SW480 (cell line): Measurements from ENCODE around the gene COLEC12.
A peak's percentile ranks its signal among the peaks of the same experiment; 100 is the strongest.
"Not testable (repeated sequence)": the region's sequence is repeated elsewhere in the genome, so short reads cannot be mapped to it uniquely, and the experiment has no call there.

ENCODE experiments used
- DNase-seq: peaks from one replicate; pipeline ENCODE4 v3.0.0-alpha.2; 2016; ENCODE audit warnings: low spot score

Gene COLEC12

GRCh38 chr18:320155-320554 is 180.3 kb downstream of the COLEC12 start:
- DNase-seq = no peak

GRCh38 chr18:319720-320119 is 180.8 kb downstream of the COLEC12 start:
- DNase-seq = no peak

DNA sequence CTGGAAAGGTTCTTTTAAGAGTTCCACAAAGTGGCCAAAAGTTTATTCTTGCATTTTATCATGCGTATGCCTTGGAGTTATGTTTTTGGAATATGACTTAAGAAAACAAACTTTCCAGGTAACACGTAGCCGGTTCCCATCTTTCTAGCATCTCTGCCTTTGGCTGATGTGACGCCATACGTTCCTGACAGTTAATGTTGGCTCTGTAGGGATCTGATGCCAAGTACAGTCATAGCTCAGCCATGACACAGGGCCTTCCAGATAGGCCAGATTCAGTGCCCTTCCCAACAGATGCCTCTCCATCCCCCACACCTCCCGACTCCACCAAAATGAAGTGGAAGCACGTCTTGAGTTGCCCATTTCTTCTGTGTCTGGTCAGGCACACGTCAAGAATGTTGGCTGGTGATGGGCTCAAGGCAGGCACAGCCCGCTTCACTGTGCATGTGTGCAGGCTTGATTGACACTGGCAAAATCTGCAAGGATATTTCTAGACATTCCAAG is 181.7 kb downstream of the COLEC12 start:
- no peak for DNase-seq

DNA sequence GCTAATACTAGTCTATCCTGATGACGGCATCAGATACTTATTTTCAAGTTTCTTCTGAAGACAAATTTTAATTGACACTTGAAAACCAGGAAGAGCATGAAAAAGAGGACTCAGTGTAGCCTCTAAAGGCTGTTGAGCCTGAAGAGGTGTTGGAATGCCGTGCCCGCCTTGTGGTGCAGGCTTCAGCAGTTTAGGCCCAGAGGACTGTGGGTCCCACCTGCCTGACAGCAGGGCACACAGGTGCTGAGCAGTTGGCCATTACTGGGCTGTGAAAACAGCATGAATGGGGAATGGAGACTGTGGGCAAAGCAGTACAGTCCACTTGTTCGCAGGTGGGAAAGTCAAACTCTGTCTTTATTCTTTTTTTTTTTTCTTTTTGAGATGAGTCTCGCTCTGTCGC is 182.9 kb downstream of the COLEC12 start:
- DNase-seq = no peak

GRCh38 chr18:316393-316792 is 184.1 kb downstream of the COLEC12 start:
- no peak for DNase-seq

DNA sequence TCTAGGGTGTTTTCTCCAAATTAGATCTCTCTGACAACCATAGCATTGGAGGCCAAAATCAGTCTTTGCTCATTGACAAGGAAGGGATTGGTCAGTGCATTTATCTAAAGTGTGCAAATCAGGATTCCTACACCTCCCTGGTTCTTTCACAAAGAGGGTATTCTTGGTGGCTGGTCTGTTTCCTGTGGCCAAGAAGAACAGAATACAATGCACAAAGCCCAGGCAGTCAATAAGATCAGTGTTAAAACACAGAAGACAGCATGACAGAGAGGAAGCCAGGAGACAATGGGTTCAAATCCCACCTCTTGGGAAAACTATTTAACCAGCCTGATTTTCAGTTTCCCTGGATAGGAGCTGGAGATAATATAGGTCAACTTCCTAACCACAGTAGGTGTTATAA is 186.6 kb downstream of the COLEC12 start:
- DNase-seq = no peak

GRCh38 chr18:312415-312814 is 188.1 kb downstream of the COLEC12 start:
- DNase-seq = no peak

DNA sequence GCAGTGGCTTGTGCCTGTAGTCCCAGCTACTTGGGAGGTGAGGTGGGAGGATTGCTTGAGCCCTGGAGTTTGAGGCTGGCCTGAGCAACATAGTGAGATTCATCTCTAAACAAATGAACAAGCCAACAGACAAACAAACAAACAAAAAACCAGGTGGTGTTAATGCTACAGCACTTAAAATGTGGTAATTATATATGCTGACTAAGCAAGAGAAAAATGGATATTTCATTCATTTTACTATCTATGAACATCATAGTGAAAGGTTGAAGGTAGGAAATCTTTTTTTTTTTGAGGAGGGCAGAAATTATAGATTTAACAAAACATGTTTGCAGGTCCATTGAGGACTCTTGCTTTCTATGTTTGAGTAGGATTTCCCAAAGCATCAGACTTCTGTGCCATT is 190.5 kb downstream of the COLEC12 start:
- no peak for DNase-seq

- not testable (repeated sequence) for DNase-seq
These were observed 192.4 kb downstream of the COLEC12 start for GRCh38 chr18:308086-308485.

DNA sequence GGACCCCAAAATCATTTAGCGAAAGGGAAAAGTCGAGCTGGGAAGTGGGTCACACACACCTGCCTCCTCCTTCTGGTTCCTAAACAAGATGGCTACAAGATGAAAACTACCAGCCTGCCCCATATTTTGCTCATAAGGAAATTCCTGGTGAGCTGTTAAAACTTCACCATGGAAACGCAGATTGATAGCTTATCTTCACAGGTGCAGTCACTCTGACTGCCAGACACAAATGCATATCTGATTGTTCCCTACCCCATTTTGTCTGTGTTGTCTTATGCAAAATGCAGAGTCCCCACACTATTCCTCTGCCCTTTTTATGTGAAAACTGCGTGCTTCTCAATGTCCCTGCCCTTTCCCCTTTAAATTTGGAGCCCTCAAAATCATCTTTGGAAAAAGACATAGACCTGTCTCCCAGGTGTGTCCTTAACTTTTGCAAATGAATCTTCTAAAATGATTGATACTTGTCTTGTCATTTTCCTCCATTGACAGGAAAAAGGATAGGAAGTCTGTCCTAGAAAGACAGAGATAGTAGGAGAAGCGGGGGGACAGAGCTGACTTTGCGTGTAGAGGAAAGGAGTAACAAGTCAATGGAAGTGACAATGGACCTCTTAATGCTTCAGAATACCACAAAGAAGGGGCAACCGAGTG is 193.8 kb downstream of the COLEC12 start:
- no peak for DNase-seq

DNA sequence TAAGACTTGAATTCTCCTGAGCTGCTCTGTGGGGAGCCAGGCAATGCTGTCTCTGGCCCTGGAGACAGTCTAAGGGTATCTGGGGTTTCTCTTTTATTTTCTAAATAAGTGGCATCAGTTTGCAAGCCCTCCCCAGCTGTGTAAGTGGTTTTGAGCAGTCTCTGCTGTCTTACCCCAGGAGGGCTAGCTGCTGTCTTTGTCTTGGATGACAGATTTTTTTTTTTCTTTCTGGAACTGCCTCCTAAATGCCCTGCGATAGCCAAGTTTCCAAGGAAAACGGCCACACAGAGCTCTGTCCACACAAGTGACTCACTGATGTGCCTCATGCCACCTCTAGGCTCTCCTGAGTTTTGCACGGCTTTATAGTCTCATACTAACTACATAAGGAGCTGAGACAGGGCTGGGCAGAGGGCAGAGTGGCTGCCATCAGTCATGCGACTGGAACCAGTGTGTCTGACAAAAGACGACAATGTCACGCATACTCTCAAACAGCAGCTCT is 195.4 kb downstream of the COLEC12 start:
- DNase-seq = no peak

DNA sequence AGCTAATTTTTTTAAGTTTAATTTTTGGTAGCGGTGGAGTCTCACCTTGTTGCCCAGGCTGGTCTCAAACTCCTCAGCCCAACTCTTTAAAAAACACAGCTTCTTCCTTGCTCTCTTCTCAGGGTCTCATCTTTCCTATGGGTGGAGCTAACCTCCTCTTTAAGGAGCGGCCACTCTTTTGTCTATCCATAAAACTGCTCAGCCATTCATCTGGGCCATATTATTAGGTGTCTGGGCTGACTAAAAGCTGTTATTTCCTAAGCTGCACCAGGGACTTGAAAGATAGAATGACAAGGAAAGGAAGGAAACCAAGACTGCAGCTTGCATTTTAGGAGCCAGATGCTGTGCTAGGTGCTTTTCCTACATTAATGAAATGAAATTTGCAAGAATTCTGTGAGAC is 196.9 kb downstream of the COLEC12 start:
- no peak for DNase-seq

GRCh38 chr18:303011-303410 is 197.5 kb downstream of the COLEC12 start:
- no peak for DNase-seq

DNA sequence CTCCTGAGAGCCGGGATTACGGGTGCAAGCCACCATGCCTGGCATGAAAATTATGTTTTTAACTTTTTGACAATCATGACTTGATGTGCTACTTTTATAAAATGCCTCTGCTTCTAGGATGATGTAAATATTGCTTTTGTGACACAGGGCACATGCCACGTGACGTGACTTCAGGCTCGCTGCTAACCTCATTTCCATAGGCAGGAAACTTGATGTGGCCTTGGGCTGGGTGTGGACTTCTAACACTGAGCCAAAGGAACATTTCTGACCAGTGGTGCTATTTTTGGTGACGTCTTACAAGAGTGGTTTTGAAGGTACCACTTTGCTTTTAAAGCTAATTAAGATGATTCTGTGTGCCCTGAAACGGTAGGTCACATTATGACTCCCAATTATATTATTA is 198.4 kb downstream of the COLEC12 start:
- no peak for DNase-seq

DNA sequence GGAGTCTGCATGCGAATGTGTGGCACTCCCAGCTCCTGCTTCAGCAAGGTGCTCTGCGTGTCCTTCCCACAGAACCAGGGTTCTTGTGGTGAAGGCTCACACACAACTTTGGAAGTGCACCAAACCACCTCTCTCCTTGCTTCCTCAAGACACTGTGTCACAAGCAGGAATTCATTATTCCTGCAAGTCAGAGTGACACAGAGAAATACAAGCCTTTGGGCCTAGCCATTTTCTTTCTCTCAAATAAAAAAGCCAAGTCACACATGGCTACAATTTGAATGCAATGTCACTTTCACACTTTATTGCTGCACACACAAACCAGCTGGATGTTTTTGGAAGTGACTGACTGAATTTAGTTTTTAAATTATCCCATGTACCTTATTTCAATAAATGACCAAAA is 202.6 kb downstream of the COLEC12 start:
- no peak for DNase-seq

DNA sequence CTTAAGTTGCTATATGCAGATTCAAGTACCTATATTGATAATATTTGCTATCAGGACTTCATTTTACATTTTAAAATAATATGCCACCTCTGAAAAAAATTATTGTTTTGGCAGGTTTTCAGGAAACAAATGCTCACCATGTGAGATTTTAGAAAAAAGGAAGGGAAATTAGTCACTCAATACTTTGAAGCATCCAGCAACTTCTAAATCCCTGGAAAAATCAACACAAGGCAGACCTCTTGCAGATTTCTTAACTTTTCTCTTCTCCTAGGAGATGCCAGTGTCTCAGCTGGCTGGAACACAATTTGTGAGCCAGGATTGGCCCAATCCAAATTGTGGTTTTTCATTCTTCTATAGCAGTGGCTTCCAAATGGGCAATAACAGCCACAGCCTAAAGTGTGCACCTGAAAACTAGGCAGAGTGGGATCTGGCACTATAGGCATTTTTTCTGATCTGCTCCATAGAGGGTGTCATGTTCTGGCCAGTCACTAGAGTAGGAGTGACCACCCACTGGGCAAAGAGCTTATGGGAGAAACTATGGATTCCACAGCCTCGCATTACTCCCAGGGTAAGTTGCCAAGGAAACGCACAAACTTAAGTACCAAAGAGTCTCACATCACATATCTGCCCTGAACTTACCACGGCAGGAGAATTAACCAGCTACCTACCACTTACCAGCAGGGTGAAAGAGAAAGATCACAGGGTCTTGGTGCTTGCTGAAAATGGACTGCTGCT is 204.6 kb downstream of the COLEC12 start:
- DNase-seq = no peak

DNA sequence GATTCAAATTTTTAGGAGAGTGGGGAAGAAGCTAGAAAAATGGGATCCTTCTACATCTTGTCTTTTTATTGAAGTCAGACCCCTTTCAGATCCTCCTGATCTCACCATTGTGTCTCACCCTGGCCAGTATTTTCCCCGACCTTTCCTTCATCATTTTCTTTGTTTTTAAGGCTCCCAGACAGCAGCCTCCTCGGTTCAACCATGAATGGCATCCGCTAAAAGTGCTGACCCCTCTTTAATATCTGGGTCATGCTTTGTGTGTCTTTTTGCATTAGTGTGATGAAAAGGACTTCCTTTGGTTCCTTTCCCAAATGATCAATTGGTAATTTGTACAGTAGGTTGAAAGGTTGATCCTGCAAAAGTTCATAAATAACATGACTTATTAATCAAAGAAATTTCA is 205.9 kb downstream of the COLEC12 start:
- DNase-seq = no peak

- DNase-seq = no peak
These were observed 207.0 kb downstream of the COLEC12 start for GRCh38 chr18:293536-293935.

DNA sequence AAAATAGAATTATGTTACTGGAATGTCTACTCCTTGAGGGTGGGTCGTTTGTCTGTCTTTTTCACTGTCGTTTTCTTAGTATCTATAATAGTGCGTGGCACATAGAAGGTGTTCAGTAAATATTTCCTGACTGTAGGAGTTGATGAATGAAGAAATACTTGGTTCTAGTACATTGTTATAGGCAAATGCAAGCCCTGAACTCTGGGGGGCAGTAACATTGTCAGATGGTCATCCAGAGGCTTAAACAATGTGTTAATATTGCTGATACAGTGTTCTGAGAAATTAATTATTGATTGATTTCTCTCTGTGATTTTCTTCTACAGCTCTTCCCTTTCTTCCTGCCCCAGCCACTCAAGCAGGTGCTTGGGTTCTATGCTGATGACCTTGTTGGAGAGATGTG is 208.2 kb downstream of the COLEC12 start:
- DNase-seq = peak; percentile 18

- DNase-seq = not testable (repeated sequence)
These were observed 210.5 kb downstream of the COLEC12 start for GRCh38 chr18:289970-290369.

DNA sequence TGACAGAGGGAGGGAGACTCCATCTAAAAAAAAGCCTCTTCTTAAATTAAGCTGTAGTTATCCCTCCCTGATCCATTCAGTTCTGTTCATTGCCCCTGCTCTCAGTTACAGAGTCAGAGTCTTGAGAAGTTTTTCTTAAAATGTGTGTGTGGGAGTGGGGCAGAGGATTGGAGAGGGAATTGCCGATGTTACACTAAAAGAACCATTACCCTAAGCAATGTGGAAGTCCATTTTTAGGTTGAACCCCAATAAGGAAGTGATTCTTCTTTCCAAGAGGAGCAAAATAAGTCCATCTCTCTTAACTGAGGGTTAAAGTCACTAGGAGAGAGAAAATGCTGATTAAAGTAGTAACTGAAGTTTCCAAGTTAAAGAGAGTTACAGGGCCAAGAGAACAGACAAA is 211.5 kb downstream of the COLEC12 start:
- no peak for DNase-seq

DNA sequence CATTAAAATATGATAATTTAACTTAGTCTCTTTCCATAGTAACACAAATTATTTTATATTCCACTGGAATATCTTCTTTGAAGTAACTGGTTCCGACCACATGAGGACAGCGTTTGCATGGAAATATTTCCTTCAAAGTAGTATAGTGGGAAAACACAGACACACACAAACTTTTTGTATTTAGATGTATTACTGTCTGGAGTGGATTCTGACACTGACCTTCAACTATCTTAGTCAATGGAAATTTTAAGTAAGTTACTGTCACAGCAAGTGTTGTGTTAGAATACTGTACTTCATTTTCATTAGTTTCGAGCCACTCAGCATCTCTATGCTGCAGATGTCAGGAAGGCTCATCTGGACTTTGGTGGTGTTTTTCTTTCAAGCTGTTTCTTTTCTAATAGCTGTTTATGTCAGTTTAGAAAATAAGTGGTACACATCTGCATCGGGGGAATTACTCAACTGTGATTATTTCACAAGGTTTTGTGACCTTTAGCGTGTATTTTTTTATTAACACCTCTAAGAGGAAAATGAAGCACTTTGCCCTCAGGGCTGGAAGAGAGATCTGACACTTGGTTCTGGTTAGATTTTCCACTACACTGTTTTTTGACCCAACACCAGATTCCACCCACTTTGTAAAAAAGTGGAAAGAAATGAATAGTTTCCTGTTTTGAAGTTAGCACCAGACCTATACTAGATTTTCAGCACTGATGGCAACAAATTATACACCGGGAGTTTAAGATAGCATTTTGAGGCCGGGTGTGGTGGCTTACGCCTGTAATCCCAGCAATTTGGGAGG is 213.8 kb downstream of the COLEC12 start:
- DNase-seq = peak; percentile 33

DNA sequence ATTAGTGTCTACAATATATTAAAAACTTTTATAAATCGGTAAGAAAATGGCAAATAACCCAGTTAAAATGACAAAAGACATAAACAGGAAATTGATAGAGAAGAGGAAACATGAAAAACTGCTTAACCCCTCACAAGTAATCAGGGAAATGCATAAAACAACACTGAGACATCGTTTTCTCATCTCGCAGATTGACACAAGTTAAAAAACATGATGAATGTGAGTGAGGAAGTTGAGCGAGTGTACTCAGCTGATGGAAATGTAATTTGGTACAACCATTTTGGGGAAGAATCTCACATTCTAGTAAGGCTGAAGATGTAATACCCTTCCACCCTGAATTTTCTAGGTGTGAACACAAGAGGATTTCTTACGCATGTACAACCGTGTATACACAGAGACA is 214.7 kb downstream of the COLEC12 start:
- DNase-seq = no peak
